ENCODE results near the gene FFAR1.

The FFAR1 gene

GRCh38 chr19:35328851-35329285 is 18.8 kb upstream of the FFAR1 start, which contains the start of gene CD22:
Gene CD22 (plus strand): TSS chr19:35329187. CDS start chr19:35332041, 2,854 bp downstream.
- ATAC-seq = no peak
- TF ChIP-seq TOX (CRISPR knock-in tag; IDR thresholded peaks at IDR 0.05; ENCODE audit: borderline replicate concordance) (no peak), CREB5 (CRISPR knock-in tag; IDR thresholded peaks at IDR 0.05; ENCODE audit: low read depth) (no peak), POU6F1 (CRISPR knock-in tag; IDR thresholded peaks at IDR 0.05; ENCODE audit: borderline replicate concordance, low read depth) (no peak), OSR1 (CRISPR knock-in tag; IDR thresholded peaks at IDR 0.05) (no peak), ISL1 (CRISPR knock-in tag; IDR thresholded peaks at IDR 0.05) (no peak), ZFP30 (CRISPR knock-in tag; IDR thresholded peaks at IDR 0.05) (no peak), CSRNP3 (CRISPR knock-in tag; IDR thresholded peaks at IDR 0.05) (no peak), PPARA (CRISPR knock-in tag; IDR thresholded peaks at IDR 0.05; ENCODE audit: borderline replicate concordance) (no peak), CSDC2 (CRISPR knock-in tag; IDR thresholded peaks at IDR 0.05) (no peak), RARB (CRISPR knock-in tag; IDR thresholded peaks at IDR 0.05) (no peak), ESRRG (CRISPR knock-in tag; IDR thresholded peaks at IDR 0.05) (no peak), TCF4 (CRISPR knock-in tag; IDR thresholded peaks at IDR 0.05; ENCODE audit: borderline replicate concordance) (no peak), SNAI2 (CRISPR knock-in tag; IDR thresholded peaks at IDR 0.05) (no peak), ZNF70 (CRISPR knock-in tag; IDR thresholded peaks at IDR 0.05) (no peak), ZC3H10 (CRISPR knock-in tag; IDR thresholded peaks at IDR 0.05) (no peak)

GRCh38 chr19:35329323-35329722 is 18.4 kb upstream of the FFAR1 start:
- ATAC-seq = no peak; the same call in 2 of the 3 replicates
- no peak for TF ChIP-seq OSR1 (CRISPR knock-in tag; IDR thresholded peaks at IDR 0.05)
- TF ChIP-seq CREB5 (CRISPR knock-in tag; IDR thresholded peaks at IDR 0.05; ENCODE audit: low read depth) = no peak
- no peak for TF ChIP-seq TSHZ2 (CRISPR knock-in tag; IDR thresholded peaks at IDR 0.05)
- TF ChIP-seq POU6F1 (CRISPR knock-in tag; IDR thresholded peaks at IDR 0.05; ENCODE audit: borderline replicate concordance, low read depth) = no peak
- TF ChIP-seq ZNF70 (CRISPR knock-in tag; IDR thresholded peaks at IDR 0.05) = no peak
- no peak for TF ChIP-seq BACH2 (CRISPR knock-in tag; IDR thresholded peaks at IDR 0.05; ENCODE audit: borderline replicate concordance)
- TF ChIP-seq ZC3H10 (CRISPR knock-in tag; IDR thresholded peaks at IDR 0.05) = no peak
- no peak for TF ChIP-seq TCF4 (CRISPR knock-in tag; IDR thresholded peaks at IDR 0.05; ENCODE audit: borderline replicate concordance)
- no peak for TF ChIP-seq RARB (CRISPR knock-in tag; IDR thresholded peaks at IDR 0.05)
- TF ChIP-seq SNAI2 (CRISPR knock-in tag; IDR thresholded peaks at IDR 0.05) = no peak
- no peak for TF ChIP-seq GLIS3 (CRISPR knock-in tag; IDR thresholded peaks at IDR 0.05)
- no peak for TF ChIP-seq ZFP3 (CRISPR knock-in tag; IDR thresholded peaks at IDR 0.05)
- no peak for TF ChIP-seq CSRNP3 (CRISPR knock-in tag; IDR thresholded peaks at IDR 0.05)
- TF ChIP-seq ZNF8 (CRISPR knock-in tag; IDR thresholded peaks at IDR 0.05) = no peak
- no peak for TF ChIP-seq ZFP30 (CRISPR knock-in tag; IDR thresholded peaks at IDR 0.05)
- TF ChIP-seq PPARA (CRISPR knock-in tag; IDR thresholded peaks at IDR 0.05; ENCODE audit: borderline replicate concordance) = no peak
- no peak for TF ChIP-seq ESRRG (CRISPR knock-in tag; IDR thresholded peaks at IDR 0.05)
- TF ChIP-seq PATZ1 (CRISPR knock-in tag; IDR thresholded peaks at IDR 0.05; ENCODE audit: borderline replicate concordance) = no peak
- no peak for TF ChIP-seq ISL1 (CRISPR knock-in tag; IDR thresholded peaks at IDR 0.05)

Measured in SK-N-SH treated with all-trans-retinoic acid at 6 μM for 48 hours (cell line).